ENCODE measurements around the gene EGLN1.

Gene EGLN1

GRCh38 chr1:231420299-231420958, 1.7 kb downstream of the EGLN1 start:
- no peaks in the 10 kb centered on the region for H3K9me3 ChIP-seq (ENCODE audit: control insufficient read depth, low read depth, low read length)
- no peaks in the 10 kb centered on the region for H3K36me3 ChIP-seq (ENCODE audit: control insufficient read depth, low read depth, low read length)
- H3K4me3 ChIP-seq (ENCODE audit: low read length) = peak overlapping the region; percentile 77
- peaks cover 14% of the 10 kb centered on the region for H3K4me1 ChIP-seq (ENCODE audit: control insufficient read depth, low read depth, low read length)
- peak overlapping the region; percentile 9 for H3K9ac ChIP-seq (ENCODE audit: low read length)
- no peak overlapping the region for H3K27ac ChIP-seq (ENCODE audit: low read length)
- peaks cover 74% of the 10 kb centered on the region for H3K27me3 ChIP-seq (ENCODE audit: control insufficient read depth, insufficient read depth, low read length)

GRCh38 chr1:231419738-231420298, 2.3 kb downstream of the EGLN1 start:
- H3K9me3 ChIP-seq (ENCODE audit: control insufficient read depth, low read depth, low read length) = no peaks in the 10 kb centered on the region
- H3K4me1 ChIP-seq (ENCODE audit: control insufficient read depth, low read depth, low read length) = peaks cover 14% of the 10 kb centered on the region
- H3K27me3 ChIP-seq (ENCODE audit: control insufficient read depth, insufficient read depth, low read length) = peaks cover 67% of the 10 kb centered on the region
- no peak overlapping the region for H3K27ac ChIP-seq (ENCODE audit: low read length)
- no peaks in the 10 kb centered on the region for H3K36me3 ChIP-seq (ENCODE audit: control insufficient read depth, low read depth, low read length)
- peak overlapping the region; percentile 77 for H3K4me3 ChIP-seq (ENCODE audit: low read length)
- H3K9ac ChIP-seq (ENCODE audit: low read length) = no peak overlapping the region

- Histone ChIP-seq H3K27me3 (ENCODE audit: control insufficient read depth, insufficient read depth, low read length) (peaks cover 61% of the 10 kb centered on the region), H3K9me3 (ENCODE audit: control insufficient read depth, low read depth, low read length) (no peaks in the 10 kb centered on the region), H3K36me3 (ENCODE audit: control insufficient read depth, low read depth, low read length) (no peaks in the 10 kb centered on the region), H3K4me3 (ENCODE audit: low read length) (peak overlapping the region; percentile 77), H3K4me1 (ENCODE audit: control insufficient read depth, low read depth, low read length) (peaks cover 14% of the 10 kb centered on the region), H3K27ac (ENCODE audit: low read length) (no peak overlapping the region), H3K9ac (ENCODE audit: low read length) (no peak overlapping the region)
These were observed 2.9 kb downstream of the EGLN1 start for GRCh38 chr1:231419147-231419546.

- Histone ChIP-seq H3K27ac (ENCODE audit: low read length) (no peak overlapping the region), H3K27me3 (ENCODE audit: control insufficient read depth, insufficient read depth, low read length) (peaks cover 56% of the 10 kb centered on the region), H3K9me3 (ENCODE audit: control insufficient read depth, low read depth, low read length) (no peaks in the 10 kb centered on the region), H3K36me3 (ENCODE audit: control insufficient read depth, low read depth, low read length) (no peaks in the 10 kb centered on the region), H3K9ac (ENCODE audit: low read length) (no peak overlapping the region), H3K4me1 (ENCODE audit: control insufficient read depth, low read depth, low read length) (peaks cover 14% of the 10 kb centered on the region), H3K4me3 (ENCODE audit: low read length) (no peak overlapping the region)
These were observed 3.4 kb downstream of the EGLN1 start for GRCh38 chr1:231418741-231419107.

GRCh38 chr1:231418101-231418740, 3.9 kb downstream of the EGLN1 start:
- peaks cover 51% of the 10 kb centered on the region for H3K27me3 ChIP-seq (ENCODE audit: control insufficient read depth, insufficient read depth, low read length)

GRCh38 chr1:231417513-231417912, 4.6 kb downstream of the EGLN1 start:
- H3K27me3 ChIP-seq (ENCODE audit: control insufficient read depth, insufficient read depth, low read length) = peaks cover 48% of the 10 kb centered on the region
- H3K36me3 ChIP-seq (ENCODE audit: control insufficient read depth, low read depth, low read length) = no peaks in the 10 kb centered on the region
- H3K9ac ChIP-seq (ENCODE audit: low read length) = no peak overlapping the region
- H3K4me3 ChIP-seq (ENCODE audit: low read length) = no peak overlapping the region
- peaks cover 14% of the 10 kb centered on the region for H3K4me1 ChIP-seq (ENCODE audit: control insufficient read depth, low read depth, low read length)
- no peak overlapping the region for H3K27ac ChIP-seq (ENCODE audit: low read length)
- H3K9me3 ChIP-seq (ENCODE audit: control insufficient read depth, low read depth, low read length) = no peaks in the 10 kb centered on the region

More at GRCh38 chr1:231418101-231418740, 3.9 kb downstream of the EGLN1 start:
- Histone ChIP-seq H3K27ac (ENCODE audit: low read length) (no peak overlapping the region), H3K4me1 (ENCODE audit: control insufficient read depth, low read depth, low read length) (peaks cover 14% of the 10 kb centered on the region), H3K9me3 (ENCODE audit: control insufficient read depth, low read depth, low read length) (no peaks in the 10 kb centered on the region), H3K9ac (ENCODE audit: low read length) (no peak overlapping the region), H3K36me3 (ENCODE audit: control insufficient read depth, low read depth, low read length) (no peaks in the 10 kb centered on the region), H3K4me3 (ENCODE audit: low read length) (no peak overlapping the region)

- H3K36me3 ChIP-seq (ENCODE audit: control insufficient read depth, low read depth, low read length) = no peaks in the 10 kb centered on the region
- peaks cover 14% of the 10 kb centered on the region for H3K4me1 ChIP-seq (ENCODE audit: control insufficient read depth, low read depth, low read length)
- H3K9me3 ChIP-seq (ENCODE audit: control insufficient read depth, low read depth, low read length) = no peaks in the 10 kb centered on the region
- H3K27me3 ChIP-seq (ENCODE audit: control insufficient read depth, insufficient read depth, low read length) = peaks cover 48% of the 10 kb centered on the region
- H3K4me3 ChIP-seq (ENCODE audit: low read length) = no peak overlapping the region
- no peak overlapping the region for H3K27ac ChIP-seq (ENCODE audit: low read length)
- no peak overlapping the region for H3K9ac ChIP-seq (ENCODE audit: low read length)
These were observed 5.2 kb downstream of the EGLN1 start for GRCh38 chr1:231416901-231417300.

GRCh38 chr1:231415018-231415583, 7.0 kb downstream of the EGLN1 start:
- Histone ChIP-seq H3K4me3 (ENCODE audit: low read length) (no peak overlapping the region), H3K27ac (ENCODE audit: low read length) (no peak overlapping the region), H3K9me3 (ENCODE audit: control insufficient read depth, low read depth, low read length) (no peaks in the 10 kb centered on the region), H3K36me3 (ENCODE audit: control insufficient read depth, low read depth, low read length) (no peaks in the 10 kb centered on the region), H3K9ac (ENCODE audit: low read length) (no peak overlapping the region), H3K27me3 (ENCODE audit: control insufficient read depth, insufficient read depth, low read length) (peaks cover 35% of the 10 kb centered on the region), H3K4me1 (ENCODE audit: control insufficient read depth, low read depth, low read length) (peaks cover 6% of the 10 kb centered on the region)

- Histone ChIP-seq H3K9me3 (ENCODE audit: control insufficient read depth, low read depth, low read length) (no peaks in the 10 kb centered on the region), H3K36me3 (ENCODE audit: control insufficient read depth, low read depth, low read length) (no peaks in the 10 kb centered on the region), H3K4me1 (ENCODE audit: control insufficient read depth, low read depth, low read length) (no peaks in the 10 kb centered on the region)
These were observed 7.6 kb downstream of the EGLN1 start for GRCh38 chr1:231414260-231415016.

GRCh38 chr1:231413749-231414082, 8.4 kb downstream of the EGLN1 start:
- Histone ChIP-seq H3K36me3 (ENCODE audit: control insufficient read depth, low read depth, low read length) (no peaks in the 10 kb centered on the region), H3K27me3 (ENCODE audit: control insufficient read depth, insufficient read depth, low read length) (peaks cover 21% of the 10 kb centered on the region), H3K4me1 (ENCODE audit: control insufficient read depth, low read depth, low read length) (no peaks in the 10 kb centered on the region), H3K9me3 (ENCODE audit: control insufficient read depth, low read depth, low read length) (no peaks in the 10 kb centered on the region), H3K4me3 (ENCODE audit: low read length) (no peak overlapping the region), H3K27ac (ENCODE audit: low read length) (no peak overlapping the region), H3K9ac (ENCODE audit: low read length) (no peak overlapping the region)

More at GRCh38 chr1:231414260-231415016, 7.6 kb downstream of the EGLN1 start:
- Histone ChIP-seq H3K27me3 (ENCODE audit: control insufficient read depth, insufficient read depth, low read length) (peaks cover 28% of the 10 kb centered on the region), H3K9ac (ENCODE audit: low read length) (no peak overlapping the region), H3K4me3 (ENCODE audit: low read length) (no peak overlapping the region), H3K27ac (ENCODE audit: low read length) (no peak overlapping the region)

GRCh38 chr1:231411036-231411531, 11.0 kb downstream of the EGLN1 start:
- H3K4me3 ChIP-seq (ENCODE audit: low read length) = no peak overlapping the region
- H3K4me1 ChIP-seq (ENCODE audit: control insufficient read depth, low read depth, low read length) = no peaks in the 10 kb centered on the region
- no peak overlapping the region for H3K9ac ChIP-seq (ENCODE audit: low read length)
- no peaks in the 10 kb centered on the region for H3K27me3 ChIP-seq (ENCODE audit: control insufficient read depth, insufficient read depth, low read length)
- no peaks in the 10 kb centered on the region for H3K36me3 ChIP-seq (ENCODE audit: control insufficient read depth, low read depth, low read length)
- H3K9me3 ChIP-seq (ENCODE audit: control insufficient read depth, low read depth, low read length) = no peaks in the 10 kb centered on the region
- H3K27ac ChIP-seq (ENCODE audit: low read length) = no peak overlapping the region

All from iPS-18a (cell line).